ENCODE data around the gene CNIH4.
"Not testable (repeated sequence)": the region's sequence is repeated elsewhere in the genome, so short reads cannot be mapped to it uniquely, and the experiment has no call there.

Gene CNIH4

GRCh38 chr1:224356685-224357625 lies at the start of gene CNIH4:
TSS of gene CNIH4 (plus strand) at chr1:224356879. CDS start at chr1:224356925, 46 bp downstream.
- H3K4me3 ChIP-seq (replicated peaks in 1 of 2; ENCODE audit: low read depth in 2 of 2, low read length in 2 of 2) = peak within 1 kb of the TSS; percentile 72 to 87
- DNase-seq (ENCODE audit: low read depth in 2 of 2) = peak; percentile 95 to 97
- TF ChIP-seq, protein P1, sequence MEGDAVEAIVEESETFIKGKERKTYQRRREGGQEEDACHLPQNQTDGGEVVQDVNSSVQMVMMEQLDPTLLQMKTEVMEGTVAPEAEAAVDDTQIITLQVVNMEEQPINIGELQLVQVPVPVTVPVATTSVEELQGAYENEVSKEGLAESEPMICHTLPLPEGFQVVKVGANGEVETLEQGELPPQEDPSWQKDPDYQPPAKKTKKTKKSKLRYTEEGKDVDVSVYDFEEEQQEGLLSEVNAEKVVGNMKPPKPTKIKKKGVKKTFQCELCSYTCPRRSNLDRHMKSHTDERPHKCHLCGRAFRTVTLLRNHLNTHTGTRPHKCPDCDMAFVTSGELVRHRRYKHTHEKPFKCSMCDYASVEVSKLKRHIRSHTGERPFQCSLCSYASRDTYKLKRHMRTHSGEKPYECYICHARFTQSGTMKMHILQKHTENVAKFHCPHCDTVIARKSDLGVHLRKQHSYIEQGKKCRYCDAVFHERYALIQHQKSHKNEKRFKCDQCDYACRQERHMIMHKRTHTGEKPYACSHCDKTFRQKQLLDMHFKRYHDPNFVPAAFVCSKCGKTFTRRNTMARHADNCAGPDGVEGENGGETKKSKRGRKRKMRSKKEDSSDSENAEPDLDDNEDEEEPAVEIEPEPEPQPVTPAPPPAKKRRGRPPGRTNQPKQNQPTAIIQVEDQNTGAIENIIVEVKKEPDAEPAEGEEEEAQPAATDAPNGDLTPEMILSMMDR (IDR thresholded peaks at IDR 0.05; ENCODE audit: low read depth, low read length) = no peak

DNA sequence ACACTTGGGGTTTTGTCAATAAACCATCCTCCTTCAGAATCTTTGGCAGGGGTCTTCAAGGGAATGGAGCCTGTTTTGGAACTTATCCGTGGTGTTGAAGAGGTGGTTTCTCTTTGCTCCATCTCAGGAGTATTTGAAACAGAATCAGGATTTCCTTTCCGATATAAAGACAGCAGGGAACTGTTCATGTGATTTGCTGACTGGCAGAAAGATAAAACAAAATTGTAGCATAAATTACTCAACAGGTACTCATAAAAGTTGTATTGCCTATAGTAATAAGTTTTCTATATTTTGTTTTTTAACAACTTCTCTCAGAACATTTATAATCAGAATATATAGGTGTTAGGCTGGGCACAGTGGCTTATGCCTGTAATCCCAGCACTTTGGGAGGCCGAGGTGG lies 48.6 kb upstream of the CNIH4 start:
- no peak overlapping the region for H3K4me3 ChIP-seq (replicated peaks in 1 of 2; ENCODE audit: low read depth in 2 of 2, low read length in 2 of 2)
- TF ChIP-seq, protein P1 (IDR thresholded peaks at IDR 0.05; ENCODE audit: low read depth, low read length) = no peak
- no peak for DNase-seq (ENCODE audit: low read depth in 2 of 2)

GRCh38 chr1:224311503-224311902 lies 45.2 kb upstream of the CNIH4 start:
- H3K4me3 ChIP-seq (replicated peaks in 1 of 2; ENCODE audit: low read depth in 2 of 2, low read length in 2 of 2) = not testable (repeated sequence)
- peak in 1 of 2 donors; percentile 6 for DNase-seq (ENCODE audit: low read depth in 2 of 2)

DNA sequence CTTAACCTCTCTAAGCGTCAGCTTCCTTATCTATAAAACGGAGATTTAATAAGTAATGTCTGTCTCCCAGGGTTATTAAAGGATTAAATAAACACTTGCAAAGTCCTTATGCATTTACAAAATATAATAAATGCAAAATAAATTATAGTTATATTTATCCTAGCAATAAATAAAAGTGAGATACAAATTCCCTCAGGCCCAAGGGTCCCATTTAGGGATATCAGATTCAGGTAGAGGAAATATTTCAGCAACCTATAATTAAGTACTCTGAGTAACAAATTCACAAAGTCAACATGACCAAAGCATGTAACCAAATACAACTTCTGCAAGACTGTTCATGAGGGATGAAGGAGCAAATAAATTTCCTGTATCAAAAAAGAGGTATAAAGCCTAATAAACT lies 44.7 kb upstream of the CNIH4 start:
- no peak for DNase-seq (ENCODE audit: low read depth in 2 of 2)
- H3K4me3 ChIP-seq (replicated peaks in 1 of 2; ENCODE audit: low read depth in 2 of 2, low read length in 2 of 2) = no peak overlapping the region
- TF ChIP-seq, protein P1 (IDR thresholded peaks at IDR 0.05; ENCODE audit: low read depth, low read length) = no peak

DNA sequence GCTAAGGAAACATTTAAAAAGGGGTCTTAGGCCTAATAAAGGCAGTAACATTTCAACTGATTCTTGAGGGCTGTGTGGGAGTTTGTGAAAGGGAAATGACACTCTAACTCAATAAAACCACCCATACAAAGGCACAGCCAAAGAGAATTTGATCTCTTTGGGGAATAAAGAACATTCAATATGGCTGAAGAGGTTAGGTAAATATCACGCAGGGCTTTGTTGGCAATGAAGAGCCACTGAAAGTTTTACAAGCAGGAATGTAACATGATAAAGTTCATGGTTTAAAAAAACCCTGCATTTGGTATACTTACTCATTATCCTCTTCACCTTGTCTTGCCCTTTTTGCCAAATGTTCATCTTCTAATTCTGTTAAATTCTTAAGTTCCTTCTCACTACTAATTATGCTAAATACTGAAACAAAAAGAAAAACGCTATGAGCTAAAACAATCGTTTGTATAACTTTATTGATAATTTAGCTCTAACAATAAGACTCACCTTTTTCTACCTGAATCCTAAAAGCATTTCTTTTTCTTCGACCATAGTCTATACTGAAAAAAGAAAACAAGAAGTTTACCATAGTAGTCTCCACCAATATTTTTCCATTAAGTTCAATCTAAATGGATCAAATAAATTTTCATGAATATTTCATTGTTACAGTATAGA lies 39.2 kb upstream of the CNIH4 start:
- no peak overlapping the region for H3K4me3 ChIP-seq (replicated peaks in 1 of 2; ENCODE audit: low read depth in 2 of 2, low read length in 2 of 2)
- TF ChIP-seq, protein P1 (IDR thresholded peaks at IDR 0.05; ENCODE audit: low read depth, low read length) = no peak
- DNase-seq (ENCODE audit: low read depth in 2 of 2) = no peak

GRCh38 chr1:224321706-224322105 lies 35.0 kb upstream of the CNIH4 start:
- TF ChIP-seq, protein P1 (IDR thresholded peaks at IDR 0.05; ENCODE audit: low read depth, low read length) = no peak
- no peak overlapping the region for H3K4me3 ChIP-seq (replicated peaks in 1 of 2; ENCODE audit: low read depth in 2 of 2, low read length in 2 of 2)
- DNase-seq (ENCODE audit: low read depth in 2 of 2) = no peak

DNA sequence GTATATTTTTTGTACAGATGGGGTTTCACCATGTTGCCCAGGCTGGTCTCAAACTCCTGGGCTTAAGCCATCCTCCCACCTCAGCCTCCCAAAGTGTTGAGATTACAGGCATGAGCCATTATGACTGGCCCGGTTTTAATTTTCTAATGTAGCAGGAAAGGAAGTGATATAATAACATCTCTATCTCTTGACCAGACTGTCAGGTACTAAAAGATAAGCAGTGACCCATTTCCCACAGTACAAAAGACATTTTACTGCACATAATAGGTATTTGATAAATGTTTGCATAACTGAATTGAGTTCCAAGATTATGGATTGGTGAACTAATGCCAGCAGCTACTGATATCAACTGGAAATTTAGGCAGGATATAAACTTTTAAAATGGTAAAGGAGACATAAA lies 30.7 kb upstream of the CNIH4 start:
- TF ChIP-seq, protein P1 (IDR thresholded peaks at IDR 0.05; ENCODE audit: low read depth, low read length) = no peak
- H3K4me3 ChIP-seq (replicated peaks in 1 of 2; ENCODE audit: low read depth in 2 of 2, low read length in 2 of 2) = no peak overlapping the region
- DNase-seq (ENCODE audit: low read depth in 2 of 2) = no peak

All from cardiac fibroblast (primary cell).